ENCODE data around the gene ZNF554.

Gene ZNF554

DNA sequence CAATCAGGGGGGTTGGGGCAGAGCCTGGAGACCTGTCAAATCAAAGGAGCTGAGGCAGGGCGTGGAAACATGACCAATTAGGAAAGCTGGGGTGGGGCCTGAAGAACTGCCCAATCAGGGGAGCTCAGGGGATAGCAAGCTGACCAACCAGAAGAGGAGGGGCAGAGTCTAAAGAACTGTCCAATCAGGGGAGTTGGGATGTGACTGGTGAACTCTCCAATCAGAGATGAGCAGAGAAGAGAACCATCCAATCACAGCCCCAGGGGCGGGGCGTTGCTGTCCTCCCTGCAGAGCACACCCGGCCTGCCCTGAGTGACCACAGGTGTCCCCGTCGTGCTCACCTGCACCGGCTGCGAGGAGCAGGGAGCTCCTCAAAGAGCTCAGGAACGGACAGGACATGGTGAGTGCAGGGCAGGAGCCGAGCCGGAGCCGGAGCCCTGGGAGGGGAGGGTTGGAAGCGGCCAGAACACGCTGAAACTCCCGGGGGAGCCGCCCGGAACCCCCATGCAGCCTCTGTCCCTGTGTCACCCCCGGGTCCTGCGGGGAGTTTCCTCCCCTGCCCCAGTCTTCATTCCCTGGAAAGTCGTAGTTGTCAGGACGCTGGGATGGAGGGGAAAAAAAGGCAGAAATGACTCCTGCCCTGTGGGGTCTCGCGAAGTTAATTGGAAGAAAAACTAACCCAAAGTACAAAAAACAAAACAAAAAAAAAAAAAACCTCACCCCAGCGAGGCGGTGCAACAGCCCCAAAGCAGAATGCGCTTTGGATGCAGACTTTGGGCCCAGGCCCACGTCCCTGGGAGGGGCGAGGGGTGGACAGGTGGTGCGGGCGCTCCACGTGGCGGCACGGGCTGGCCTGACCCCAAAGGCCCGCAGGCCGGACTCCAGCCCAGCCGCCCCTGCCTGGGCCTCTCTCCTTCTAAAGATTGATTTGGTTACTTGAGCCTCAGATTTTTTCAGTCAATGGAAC is 47.6 kb downstream of the ZNF554 start, which contains the start of gene ZNF556:
ZNF556 (plus strand) TSS at position 311 of the 967 bp plus-strand sequence; CDS start at position 398, 87 bp downstream.
- no peak for DNase-seq (ENCODE audit: low read depth in 2 of 2)

DNA sequence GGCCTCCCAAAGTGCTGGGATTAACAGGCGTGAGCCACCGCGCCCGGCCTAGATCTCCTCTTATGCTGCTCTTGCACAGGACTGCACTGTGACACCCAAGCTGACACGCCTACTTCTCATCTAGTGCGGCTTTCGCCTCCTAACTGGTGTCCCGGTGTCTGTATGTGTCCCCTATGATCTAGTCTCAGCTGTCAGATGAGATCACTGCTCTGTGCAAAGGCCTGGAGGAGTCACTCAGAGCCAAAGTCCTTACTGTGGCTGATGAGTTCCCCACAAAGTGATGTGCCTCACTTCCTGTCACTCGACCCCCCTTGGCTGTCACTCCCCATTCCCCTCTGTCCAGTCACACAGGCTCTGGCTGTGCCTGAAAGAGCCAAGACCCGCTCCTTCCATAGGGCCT is 50.0 kb downstream of the ZNF554 start:
- DNase-seq (ENCODE audit: low read depth in 2 of 2), result no peak

DNA sequence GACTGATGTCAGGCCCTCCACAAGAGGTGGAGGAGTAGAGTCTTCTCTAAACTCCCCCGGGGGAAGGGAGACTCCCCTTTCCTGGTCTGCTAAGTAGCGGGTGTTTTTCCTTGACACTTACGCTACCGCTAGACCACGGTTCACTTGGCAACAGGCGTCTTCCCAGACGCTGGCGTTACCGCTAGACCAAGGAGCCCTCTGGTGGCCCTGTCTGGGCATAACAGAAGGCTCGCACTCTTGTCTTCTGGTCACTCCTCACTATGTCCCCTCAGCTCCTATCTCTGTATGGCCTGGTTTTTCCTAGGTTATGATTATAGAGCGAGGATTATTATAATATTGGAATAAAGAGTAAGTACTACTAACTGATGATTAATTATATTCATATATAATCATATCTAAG is 52.5 kb downstream of the ZNF554 start:
- peak in 1 of 2 donors; percentile 13 for DNase-seq (ENCODE audit: low read depth in 2 of 2)

DNA sequence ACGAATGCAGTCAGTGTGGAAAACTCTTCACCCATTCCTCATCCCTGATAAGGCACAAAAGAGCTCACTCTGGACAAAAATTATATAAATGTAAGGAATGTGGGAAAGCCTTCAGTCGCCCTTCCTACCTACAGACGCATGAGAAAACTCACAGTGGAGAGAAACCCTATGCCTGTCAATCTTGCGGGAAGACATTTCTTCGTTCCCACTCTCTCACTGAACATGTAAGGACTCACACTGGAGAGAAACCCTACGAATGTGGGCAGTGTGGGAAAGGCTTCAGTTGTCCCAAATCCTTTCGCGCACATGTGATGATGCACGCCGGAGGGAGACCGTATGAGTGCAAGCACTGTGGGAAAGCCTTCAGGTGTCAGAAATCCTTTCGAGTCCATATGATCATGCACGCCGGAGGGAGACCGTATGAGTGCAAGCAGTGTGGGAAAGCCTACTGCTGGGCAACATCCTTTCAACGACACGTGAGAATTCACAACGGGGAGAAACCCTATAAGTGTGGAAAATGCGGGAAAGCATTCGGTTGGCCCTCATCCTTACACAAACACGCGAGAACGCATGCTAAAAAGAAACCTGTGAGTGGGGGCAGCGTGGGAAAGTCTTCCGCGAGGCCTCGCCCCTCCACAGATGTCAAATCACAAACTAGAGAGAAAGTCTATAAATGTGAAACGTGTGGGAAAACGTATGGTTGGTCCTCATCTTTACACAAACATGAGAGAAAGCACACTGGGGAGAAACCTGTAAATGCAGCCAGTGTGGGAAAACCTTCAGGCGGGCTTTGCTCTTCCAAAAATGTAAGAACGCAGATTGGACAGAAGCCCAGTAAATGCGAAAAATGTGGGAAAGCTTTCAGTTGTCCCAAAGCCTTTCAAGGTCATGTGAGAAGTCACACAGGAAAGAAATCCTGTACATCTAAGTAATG is 58.0 kb downstream of the ZNF554 start:
- DNase-seq (ENCODE audit: low read depth in 2 of 2), result no peak

DNA sequence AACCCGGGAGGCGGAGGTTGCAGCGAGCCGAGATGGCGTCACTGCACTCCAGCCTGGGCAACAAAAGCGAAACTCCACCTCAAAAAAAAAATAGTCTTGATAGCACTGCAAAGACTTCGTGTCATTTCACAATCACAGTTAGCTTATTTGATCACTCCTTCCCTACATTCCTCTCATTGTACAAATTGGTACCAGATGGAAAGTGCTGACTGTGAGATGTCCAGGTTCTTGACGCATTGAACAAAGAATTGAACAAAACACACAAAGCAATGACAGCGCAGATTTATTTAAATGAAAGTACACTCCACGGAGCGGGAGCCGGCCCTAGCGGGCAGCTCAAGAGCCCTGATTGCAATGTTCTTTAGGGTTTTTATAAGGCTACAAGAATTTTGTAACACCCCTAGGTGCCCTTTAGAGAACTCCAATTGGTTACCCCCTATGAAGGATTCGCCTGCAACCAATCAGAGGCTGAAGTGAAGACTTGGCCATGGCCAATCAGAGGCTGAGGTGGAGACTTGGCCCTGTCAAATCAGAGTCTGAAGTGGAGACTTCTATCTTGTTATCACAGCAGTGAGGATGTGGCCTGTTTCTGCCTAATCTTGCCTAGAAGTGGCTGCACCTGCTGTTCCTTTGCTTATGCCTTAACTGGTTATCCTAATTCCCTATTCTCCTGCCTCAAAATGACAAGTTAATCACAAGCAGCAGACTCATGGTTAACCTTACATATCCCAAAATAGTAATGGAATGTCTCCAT is 64.2 kb downstream of the ZNF554 start:
- DNase-seq (ENCODE audit: low read depth in 2 of 2), result no peak

DNA sequence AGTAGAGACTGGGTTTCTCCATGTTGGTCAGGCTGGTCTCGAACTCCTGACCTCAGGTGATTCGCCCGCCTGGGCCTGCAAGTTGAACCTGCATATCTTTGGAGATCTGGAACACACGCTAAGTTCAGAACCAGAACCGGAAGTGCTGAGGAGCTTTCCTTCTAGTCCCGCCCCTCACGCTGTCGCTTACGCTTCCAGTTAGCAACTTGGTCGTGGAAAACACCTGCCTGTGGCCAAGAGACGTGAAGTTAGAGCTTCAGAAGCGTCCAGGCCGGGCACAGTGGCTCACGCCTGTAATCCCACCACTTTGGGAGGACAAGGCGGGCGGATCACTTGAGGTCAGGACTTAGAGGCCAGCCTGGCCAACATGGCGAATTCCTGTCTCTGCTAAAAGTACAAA is 66.1 kb downstream of the ZNF554 start:
- DNase-seq (ENCODE audit: low read depth in 2 of 2), result no peak
